NCI-H526 (cell line): ENCODE data around the gene CNNM3.
A peak's percentile ranks its signal among the peaks of the same experiment; 100 is the strongest.

ENCODE experiments used
- DNase-seq, 2 experiments: peaks; one replicate each; lab custom pipeline; 2025; lab: John Stamatoyannopoulos, UW

Gene CNNM3

GRCh38 chr2:96877042-96877451 lies 61.0 kb downstream of the CNNM3 start:
- DNase-seq = no peak

- DNase-seq = no peak
Observed at GRCh38 chr2:96877631-96878092, 61.6 kb downstream of the CNNM3 start.

- no peak for DNase-seq
Observed at GRCh38 chr2:96878171-96878570, 62.1 kb downstream of the CNNM3 start.

- no peak for DNase-seq
Observed at GRCh38 chr2:96878796-96879544, 62.9 kb downstream of the CNNM3 start.

GRCh38 chr2:96879545-96880040 lies 63.5 kb downstream of the CNNM3 start:
- DNase-seq = no peak

GRCh38 chr2:96880891-96881273 lies 64.8 kb downstream of the CNNM3 start:
- no peak for DNase-seq

GRCh38 chr2:96881349-96882195 lies 65.5 kb downstream of the CNNM3 start:
- no peak for DNase-seq

GRCh38 chr2:96882230-96882629 lies 66.2 kb downstream of the CNNM3 start:
- peak in 1 of 2 experiments; percentile 12 for DNase-seq

GRCh38 chr2:96882906-96883305 lies 66.8 kb downstream of the CNNM3 start:
- no peak for DNase-seq

GRCh38 chr2:96883306-96883705 lies 67.2 kb downstream of the CNNM3 start:
- no peak for DNase-seq
